Stimulated activated CD4-positive, alpha-beta T cell treated with anti-CD3 and anti-CD28 coated beads, Interleukin-2, amount 100 ng/mL, for 48 hours (primary cell): ENCODE results near the gene WRAP73.

ENCODE experiments used
- DNase-seq, 2 donors: peaks; one replicate each; pipeline ENCODE4 v3.0.0-alpha.2; 2020

Gene WRAP73, protein sequence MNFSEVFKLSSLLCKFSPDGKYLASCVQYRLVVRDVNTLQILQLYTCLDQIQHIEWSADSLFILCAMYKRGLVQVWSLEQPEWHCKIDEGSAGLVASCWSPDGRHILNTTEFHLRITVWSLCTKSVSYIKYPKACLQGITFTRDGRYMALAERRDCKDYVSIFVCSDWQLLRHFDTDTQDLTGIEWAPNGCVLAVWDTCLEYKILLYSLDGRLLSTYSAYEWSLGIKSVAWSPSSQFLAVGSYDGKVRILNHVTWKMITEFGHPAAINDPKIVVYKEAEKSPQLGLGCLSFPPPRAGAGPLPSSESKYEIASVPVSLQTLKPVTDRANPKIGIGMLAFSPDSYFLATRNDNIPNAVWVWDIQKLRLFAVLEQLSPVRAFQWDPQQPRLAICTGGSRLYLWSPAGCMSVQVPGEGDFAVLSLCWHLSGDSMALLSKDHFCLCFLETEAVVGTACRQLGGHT

DNA sequence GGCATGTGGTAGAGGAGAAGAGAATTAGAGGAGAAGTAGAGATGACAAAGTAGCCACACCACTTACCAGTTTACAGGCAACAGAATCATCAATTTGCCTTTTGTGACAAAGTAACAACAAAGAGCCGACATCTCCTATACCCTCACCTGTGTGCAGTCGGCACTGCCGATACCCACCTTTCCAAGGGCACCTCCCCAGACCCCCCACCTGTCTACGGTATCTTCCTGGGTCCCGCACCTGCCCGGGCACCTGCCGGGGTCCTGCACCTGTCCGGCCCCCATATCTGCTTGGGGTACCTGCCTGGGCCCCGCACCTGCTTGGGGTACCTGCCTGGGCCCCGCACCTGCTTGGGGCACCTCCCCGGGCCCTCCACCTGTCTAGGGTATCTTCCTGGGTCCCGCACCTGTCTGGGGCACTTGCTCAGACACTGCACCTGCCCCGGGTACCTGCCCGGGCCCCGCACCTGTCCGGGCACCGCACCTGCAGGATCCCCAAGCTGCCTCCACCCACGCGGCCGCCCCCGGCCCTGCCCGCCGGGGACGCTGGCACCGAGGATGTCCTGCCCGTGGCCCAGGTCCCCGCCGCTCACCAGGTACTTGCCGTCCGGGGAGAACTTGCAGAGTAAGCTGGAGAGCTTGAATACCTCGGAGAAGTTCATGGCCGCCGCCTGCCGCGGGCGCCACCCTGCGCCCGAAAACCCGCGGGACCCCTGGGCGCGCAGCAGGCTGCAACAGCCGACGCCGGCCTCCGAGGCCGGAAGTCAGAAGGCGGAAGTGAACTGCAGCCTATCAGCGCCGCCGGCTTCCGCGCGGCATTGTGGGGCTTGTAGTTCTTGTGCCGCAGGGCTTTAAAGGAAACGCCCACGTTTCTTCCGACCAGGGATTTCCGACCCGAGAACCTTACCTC, at the start of gene WRAP73:
Gene WRAP73 (minus strand): TSS at position 762 of the 906 bp plus-strand sequence. CDS start 104 bp downstream, at position 658.
- DNase-seq: peak; percentile 81 to 82

DNA sequence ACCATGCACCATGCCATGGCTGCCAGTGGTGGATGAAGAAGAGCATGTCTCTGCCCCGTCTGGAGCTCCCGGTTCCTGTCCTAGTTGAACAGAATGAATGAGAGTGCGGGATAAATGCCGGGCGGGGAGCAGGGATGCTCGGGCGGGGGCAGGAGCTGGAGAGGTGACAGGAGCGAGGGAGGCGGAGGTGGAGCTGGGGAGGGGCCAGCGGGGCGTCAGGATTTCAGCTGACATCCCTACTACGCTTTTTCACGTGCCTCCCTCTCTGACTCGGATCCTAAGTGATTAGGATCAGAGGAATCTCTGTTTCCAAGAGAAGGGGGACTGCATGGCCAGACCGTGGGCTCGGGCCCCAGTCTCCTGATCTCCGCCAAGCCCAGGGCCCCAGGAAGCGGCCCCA, 49.7 kb upstream of the WRAP73 start:
- DNase-seq: no peak

DNA sequence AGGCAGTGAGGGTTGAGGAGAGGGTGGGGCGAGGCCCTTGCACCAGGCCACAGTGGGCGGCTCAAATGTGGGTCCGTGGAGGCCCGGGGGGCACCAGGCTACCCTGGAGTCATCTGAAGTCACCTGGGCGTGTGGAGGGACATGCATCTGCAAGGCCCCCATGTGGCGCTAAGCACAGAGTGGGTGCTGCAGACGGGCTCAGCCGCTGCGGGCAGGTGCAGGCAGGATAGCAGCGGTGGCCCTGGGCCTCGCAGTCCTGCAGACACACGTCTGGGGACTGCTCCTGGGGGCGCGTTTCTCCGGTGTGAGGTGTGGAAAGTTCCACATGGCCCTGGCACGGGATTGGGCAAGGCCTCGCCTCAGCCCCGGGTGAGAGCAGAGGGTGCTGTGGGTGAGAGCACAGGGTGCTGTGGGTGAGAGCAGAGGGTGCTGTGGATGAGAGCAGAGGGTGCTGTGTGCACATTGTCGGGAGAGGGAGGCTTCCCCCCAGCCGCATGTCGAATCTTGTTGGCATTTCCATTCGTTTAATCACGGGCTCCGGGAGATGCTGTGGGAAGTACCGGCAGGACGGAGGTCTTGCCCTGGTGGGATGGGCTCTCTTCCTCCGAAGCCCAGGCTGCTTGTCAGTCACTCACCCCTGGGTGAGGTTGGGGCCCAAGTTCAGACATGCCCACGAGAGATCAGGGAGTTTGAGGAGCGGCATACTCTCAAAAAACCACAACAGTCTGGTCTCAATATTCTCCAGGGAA, 48.9 kb upstream of the WRAP73 start:
- no peak for DNase-seq

DNA sequence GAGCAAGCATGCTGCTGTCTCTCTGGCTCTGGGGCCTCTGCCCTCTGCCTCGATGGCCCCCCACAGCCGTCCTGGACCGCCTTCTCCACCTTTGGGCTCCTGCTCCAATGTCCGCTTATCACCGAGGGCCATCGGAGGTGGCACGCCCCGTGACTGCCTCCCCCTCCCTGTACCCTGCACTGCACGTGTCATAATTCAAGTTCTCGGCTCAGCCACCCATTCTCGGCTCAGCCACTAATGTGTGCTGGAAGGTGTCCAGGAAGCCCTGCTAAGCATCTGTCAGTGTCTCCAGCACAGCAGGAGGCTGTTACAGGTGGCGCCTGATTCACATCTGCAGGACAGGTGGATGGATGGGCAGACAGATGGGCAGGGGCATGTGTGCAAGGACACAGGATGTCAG, 47.9 kb upstream of the WRAP73 start:
- DNase-seq: no peak

DNA sequence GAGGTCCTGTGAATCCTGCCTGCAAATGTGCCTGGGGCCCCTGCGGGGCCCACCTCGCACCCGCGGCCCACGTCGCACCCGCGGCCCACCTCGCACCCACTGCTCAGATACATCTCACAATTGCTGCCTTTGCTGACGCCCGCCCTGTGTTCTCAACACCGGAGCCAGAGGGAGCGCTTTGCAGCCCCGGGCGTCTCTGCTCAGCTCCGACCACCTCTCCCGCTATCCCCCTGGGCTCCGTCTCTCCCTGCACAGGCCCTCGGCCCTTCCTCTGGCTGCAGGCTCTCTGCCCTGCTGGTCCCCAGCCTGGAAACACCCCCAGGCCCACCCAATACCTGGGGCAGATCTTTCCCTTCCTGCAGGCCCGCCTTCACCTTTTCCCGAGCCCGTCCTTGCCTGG, 47.2 kb upstream of the WRAP73 start:
- no peak for DNase-seq

DNA sequence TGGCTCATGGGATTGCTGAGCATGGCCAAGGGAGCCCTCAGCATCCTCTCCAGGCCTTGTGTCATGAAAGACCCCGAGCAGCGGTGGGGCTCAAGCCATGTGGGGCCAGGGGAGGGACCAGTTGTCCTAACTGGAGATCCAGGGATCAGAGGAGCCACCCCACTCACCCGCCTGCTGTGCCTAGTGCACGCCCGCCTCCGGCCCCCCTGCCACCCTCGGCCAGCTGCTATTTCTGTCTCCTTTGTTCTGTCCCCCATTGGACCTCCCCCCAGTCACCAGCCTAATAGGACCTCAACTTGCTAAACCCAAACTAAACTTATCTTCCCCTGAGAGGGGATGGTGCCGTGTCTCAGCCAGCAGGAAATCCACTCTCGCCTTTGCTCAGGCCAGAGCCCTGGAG, 46.8 kb upstream of the WRAP73 start:
- DNase-seq: no peak

DNA sequence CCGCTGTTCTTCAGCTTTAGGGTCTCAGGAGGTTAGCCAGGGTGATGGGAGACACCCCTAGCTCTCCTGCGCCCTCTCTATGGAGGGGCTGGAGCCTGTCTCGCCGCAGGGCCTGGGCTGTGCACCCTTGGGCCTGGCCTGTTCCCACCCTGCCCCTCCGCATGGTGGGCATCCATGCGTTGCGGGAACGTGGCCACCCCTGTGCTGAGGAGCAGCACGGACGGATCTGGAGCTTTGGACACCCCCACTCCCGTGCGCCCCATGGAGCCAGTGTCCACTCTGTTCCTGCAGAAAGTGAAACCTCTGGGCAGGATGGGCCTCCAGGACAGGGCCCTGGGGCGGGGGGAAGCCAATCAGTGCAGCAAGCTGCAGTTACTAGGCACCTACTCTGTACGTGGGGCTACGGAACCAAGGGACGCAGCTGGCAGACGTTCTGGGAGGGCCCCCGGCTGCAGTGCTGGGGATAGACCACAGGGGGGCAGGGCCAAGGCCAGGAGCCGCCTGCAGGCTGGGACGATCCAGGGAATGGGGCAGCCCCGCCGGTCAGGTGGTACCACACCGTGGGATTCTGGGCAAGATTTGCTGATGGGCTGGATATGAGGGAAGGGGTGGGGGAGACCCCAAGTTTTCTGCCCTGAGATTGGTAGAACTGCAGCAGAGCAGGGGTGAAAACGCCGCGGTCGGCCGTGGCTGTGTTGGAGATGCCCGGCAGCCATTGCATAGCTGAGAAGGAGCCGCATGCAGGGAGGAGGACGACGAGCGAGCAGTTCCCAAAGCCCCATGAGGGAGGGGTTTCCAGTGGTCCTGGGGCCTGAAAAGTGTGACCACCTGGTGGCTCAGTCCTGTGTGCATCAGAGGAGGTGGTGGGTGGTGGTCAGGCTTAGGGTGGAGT, 45.7 kb upstream of the WRAP73 start:
- DNase-seq: peak; percentile 30 to 33

DNA sequence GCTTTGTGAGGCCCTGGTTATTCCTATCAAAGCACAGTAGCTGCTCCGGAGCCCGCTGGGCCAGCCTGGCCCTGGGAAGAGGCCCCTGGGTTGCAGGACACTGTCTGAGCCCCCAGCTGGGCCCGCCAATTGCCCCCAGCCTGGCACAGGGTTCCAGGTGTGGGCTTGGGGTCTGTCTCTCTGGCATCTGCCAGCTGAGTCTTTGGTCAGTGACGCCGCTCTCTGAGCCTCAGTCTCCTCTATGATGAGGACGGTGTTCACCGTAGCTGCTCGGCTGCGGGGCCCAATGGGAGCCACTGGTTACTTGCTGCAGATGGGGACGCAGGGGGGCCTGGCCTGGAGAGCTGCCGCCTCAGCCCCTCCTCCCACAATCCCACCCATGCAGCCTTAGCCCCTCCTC, 43.4 kb upstream of the WRAP73 start:
- no peak for DNase-seq

DNA sequence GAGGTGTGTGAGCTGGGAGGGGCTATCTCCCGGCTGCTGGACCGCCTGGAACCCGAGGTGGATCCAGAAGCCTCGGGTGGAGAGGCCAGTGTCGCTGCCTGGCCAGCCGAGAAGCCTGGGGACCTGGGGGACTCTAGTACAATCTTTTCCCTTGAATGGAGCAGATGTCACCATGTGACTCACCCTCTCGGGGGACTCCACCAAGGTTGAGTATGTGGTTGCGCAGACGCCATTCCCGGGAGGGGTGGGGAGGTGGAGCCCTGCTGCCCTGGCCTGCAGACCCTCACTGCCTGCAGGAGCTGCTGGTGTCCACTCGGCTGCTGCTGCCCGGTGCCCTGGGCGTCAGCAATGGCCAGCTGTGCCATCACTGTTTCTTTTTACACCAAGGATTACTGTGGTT, 42.7 kb upstream of the WRAP73 start:
- no peak for DNase-seq

DNA sequence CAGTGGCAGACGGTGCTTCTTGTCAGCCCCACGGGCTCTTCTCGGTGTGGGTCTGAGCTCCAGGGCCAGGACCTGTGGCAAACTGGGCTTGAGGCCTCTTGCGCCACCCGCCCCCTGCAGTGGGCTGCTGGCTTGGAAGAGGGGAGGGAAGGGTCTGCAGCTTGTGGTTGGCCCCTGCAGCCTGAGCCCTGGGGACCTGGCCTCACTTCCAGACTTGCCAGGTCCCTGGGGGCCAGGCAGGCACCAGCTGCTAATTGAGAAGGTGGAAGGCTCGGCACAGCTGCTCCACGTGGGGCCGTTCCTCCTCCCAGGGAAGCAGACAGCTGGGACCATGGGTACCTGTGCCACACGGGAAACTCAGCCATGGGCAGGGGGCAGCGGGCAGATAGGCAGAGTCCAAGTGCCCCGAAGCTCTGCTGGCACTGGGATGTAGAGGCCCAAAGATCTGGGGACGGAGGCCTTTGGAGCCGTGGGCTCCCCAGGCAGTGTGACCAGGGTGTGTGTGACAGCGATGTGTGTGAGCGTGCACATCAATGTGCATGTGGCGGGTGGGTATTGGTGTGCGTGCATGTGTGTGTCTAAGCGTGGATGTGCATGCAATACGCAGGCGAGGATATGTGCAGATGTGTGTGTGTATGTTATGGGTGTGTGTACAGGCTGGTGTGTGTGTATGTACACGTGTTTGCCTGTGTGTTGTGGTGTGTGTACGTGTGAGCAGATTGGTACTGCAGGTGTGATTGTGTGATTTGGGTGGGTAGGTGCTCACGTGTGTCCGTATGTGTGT, 41.7 kb upstream of the WRAP73 start:
- no peak for DNase-seq

DNA sequence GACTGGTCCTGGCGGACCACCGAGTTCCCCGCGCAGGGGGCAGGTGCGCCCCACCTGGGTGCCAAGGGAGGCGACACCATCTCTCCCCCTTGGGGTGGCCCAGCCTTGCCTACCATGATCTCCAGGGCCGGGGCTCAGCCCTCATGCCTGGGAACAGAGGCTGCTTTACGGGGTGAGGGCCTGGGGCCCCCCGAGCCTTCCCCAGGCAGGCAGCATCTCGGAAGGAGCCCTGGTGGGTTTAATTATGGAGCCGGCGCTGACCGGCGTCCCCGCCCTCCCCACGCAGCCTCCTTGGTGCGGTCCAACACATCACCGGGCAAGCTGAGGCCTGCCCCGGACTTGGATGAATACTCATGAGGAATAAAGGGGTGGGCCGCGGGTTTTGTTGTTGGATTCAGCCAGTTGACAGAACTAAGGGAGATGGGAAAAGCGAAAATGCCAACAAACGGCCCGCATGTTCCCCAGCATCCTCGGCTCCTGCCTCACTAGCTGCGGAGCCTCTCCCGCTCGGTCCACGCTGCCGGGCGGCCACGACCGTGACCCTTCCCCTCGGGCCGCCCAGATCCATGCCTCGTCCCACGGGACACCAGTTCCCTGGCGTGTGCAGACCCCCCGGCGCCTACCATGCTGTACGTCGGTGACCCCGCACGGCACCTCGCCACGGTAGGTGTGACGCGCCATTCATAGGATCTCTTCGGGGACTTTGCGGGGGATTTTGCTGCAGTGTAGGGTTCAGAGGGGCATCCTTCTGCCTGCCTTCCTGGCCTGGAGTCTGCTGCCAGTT, 40.6 kb upstream of the WRAP73 start:
- no peak for DNase-seq

DNA sequence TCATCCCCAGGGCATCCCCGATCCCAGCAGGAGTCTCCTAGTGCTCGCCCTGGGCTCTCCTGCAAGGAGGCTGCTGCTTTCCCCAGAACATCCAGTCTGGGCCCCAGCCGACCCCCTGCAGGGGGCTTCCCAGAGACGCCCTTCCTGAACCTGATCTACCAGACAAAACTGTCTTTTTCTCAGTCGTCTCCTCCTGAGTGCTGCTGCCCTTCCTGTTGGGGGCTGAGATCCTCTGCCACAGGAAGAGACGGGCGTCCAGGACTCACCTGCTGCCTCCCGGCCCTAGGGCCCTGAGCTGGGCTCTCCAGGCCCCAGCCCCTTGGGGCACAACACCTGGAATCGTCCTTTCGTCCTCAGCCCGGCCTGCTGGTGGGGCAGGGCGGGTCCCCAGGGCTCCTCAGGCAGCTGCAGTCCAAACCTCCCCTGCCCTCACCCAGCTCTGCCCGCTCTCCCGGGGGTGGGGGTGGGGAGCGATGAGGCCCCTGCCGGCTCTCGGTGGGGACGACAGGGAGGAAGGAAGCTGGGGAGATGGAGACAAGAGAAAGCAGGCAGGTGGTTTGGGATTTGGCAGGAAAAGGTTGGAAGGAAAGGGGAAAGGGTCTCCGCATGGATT, 39.3 kb upstream of the WRAP73 start:
- DNase-seq: no peak

DNA sequence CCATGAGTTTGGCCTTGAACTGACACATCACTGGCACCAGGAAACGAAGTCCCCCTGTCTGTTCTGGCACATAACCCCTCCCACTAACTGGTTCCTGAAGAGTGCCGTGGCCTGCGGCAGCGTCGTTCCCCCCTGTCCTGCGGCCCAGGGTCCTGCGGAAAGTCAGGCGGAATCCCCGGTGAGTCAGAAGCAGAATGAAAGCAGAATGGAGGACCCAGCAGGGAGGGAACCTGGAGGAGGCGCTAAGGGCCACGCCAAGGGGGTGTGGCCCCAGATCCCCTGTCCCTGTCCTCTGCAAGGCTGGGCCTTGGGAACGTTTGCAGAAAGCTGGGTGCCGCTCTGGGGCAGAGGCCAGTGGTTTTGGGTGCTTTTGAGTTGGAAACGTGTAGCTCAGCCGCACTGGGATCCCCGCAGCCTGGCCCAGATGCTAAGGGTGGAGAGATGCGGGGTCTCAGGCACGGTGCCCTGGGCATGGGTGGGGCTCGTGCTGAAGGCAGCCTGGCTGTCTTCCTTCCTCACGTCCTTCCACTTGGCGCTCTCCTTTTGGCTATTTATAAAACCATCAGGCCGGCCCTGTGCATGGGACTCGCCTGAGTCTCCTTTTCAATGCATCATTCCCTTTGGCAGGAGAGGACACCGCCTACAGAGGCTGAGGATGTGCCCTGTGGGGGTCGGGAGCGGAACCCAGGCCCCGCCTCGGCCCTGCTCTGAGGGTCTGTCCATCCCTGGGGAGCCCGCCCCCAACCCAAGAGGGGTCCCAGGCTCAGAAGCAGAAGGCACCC, 38.6 kb upstream of the WRAP73 start:
- DNase-seq: no peak

DNA sequence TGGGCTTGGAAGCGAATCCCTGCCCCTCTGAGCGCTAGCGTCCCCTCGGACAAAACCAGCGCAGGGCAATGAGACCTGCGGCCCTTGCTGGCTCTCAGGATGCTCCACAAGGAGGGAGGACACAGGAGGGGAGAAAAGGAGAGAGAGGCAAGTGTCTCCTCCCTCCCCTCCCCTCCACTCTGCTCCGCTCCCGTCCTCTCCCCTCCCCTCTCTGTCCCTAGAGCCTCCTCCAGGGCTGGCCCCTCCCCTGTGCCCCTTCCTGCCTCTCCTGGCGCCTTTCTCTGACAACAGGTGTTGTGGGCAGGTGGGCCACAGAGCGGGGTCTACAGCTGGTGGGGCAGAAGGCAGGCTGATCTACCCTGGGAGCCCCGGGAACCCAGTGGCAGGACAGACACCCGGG, 37.6 kb upstream of the WRAP73 start:
- no peak for DNase-seq

DNA sequence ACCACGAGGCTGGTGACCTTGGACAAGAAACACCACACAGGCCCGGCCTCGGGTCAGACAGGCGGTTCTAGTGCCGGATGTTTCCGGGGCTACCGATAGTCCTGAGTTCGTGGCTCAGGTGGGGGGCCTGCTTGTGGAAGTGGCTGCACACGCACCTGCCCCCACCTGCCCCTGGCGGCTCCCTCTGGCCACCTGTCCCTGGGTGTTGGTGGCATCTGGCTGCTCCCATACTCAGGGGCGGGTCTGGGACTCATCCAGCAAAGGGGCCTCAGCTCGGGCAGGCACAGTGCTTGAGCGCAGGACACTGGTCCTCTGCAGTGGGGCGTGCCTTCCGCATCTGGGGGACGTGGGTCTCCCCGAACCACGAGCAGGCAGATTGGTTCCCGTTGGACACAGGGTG, 36.0 kb upstream of the WRAP73 start:
- no peak for DNase-seq

DNA sequence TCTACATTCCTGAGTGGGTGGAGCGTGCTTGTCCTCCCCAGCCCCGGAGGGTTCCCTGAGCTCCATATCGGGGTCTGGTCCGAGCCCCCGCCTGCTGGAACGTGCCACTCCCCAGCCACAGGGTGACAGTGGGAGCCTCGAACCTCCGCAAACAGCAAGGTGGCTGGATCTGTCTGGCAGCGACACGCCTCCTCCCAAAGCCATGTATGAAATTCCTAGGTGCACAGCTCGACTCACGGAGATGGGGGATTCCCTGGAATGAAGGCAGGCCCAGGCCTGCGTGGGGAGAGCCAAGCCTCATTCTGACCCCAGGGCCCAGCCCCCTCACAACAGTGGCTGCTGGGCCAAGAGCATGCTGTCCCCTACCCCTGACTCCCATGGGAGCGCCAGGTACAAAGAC, 35.3 kb upstream of the WRAP73 start:
- no peak for DNase-seq

DNA sequence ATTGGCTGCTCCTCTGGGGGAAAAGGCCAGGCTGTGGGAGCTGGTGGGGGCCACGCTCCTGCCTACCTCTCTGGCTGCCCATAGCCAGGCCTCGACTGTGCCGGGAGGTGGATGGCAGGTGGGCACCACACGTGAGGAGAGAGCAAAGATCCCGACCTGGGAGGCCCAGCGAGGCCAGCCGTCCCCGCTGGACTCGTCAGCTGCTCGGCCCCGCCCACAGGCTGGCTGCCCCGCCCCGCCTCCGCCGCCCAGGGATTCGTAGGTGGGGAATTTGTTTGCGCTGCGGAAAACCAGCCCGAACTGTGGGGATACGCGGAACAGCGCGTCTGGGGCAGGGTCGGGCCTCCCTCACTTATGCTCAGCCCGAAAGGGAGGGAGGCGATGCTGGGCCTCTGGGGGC, 34.1 kb upstream of the WRAP73 start:
- DNase-seq: no peak

DNA sequence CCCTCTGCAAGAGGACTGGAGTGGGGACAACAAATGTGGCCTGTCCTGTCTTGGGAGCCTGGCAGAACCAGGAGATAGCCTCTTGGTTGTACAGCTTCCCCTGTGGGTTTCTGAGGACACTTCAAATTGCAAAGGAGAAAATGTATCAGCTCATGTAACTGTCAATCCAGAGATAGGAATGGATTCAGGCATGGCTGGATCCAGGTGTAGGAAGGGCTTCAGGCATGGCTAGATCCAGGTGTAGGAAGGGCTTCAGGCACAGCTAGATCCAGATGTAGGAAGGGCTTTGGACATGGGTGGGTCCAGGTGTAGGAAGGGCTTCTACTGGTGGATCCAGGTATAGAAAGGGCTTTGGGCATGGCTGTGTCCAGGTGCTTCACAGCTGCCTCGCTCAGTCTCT, 33.3 kb upstream of the WRAP73 start:
- DNase-seq: no peak
